Ureter (tissue), 1 donor: ENCODE results near the gene SLC35A4. TPM values are rescaled to one million over a fixed set of nuclear protein-coding genes. Genes with fewer than 3 reads are reported as not detected.
A peak's percentile ranks its signal among the peaks of the same experiment; 100 is the strongest.
"Not testable (repeated sequence)": the region's sequence is repeated elsewhere in the genome, so short reads cannot be mapped to it uniquely, and the experiment has no call there.

Experiments
- DNase-seq: peaks from one replicate; pipeline ENCODE4 v3.0.0-alpha.2; 2020; ENCODE audit warnings: low spot score
- total RNA-seq: library from RNA; stranded (reverse); gene quantifications from one replicate; pipeline ENCODE4 v1.2.4, GENCODE V29; 2023
- donor health status: DM: yes; HTN: yes; CAD: no.

SLC35A4 gene
- total RNA-seq, 1 donor from 2014 or later = 71.8 TPM

- DNase-seq = no peak
Measured at GRCh38 chr5:140557965-140558364, 6.7 kb upstream of the SLC35A4 start.

GRCh38 chr5:140558542-140558941 is 6.1 kb upstream of the SLC35A4 start:
- DNase-seq = no peak

DNA sequence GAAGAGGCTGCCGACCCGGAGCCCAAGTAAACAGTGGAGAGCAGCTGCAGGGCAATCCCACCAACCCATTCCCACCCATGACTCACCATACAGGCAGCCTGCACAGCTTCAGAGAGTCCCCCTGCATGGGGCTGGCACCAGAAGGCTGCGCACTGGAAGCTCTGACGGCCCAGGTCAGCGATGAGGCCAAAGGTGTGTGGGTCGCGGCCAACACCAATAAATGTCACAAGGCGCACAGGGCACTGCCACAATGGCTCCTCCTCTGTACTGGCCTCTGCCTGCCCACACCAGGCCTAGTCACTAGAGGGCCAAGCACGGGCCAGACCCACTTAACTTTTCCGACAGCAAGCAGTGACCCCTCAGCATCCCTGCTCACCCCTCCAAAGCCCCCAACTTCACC is 4.4 kb upstream of the SLC35A4 start:
- DNase-seq = no peak

GRCh38 chr5:140561753-140562523 is 2.7 kb upstream of the SLC35A4 start:
- DNase-seq = no peak

DNA sequence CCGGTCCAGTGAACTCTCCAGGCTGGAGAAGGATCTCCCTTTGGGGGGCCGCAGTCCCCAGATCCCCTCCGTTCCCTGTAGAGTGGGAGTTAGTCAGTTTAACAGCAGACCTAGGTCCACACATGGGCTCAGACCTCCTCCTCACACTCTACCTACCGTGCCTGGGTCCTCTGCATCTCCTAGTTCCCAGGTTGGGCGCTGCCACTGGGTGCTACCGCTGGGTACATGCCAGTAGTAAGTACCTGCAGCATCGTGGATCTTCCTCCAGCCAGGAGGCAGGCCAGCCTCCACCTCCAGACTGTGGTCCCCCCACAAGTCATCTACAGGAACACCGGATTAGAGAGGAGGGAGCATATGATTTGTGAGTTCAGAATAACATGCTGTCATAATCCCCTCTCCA is 1.0 kb upstream of the SLC35A4 start:
- no peak for DNase-seq

DNA sequence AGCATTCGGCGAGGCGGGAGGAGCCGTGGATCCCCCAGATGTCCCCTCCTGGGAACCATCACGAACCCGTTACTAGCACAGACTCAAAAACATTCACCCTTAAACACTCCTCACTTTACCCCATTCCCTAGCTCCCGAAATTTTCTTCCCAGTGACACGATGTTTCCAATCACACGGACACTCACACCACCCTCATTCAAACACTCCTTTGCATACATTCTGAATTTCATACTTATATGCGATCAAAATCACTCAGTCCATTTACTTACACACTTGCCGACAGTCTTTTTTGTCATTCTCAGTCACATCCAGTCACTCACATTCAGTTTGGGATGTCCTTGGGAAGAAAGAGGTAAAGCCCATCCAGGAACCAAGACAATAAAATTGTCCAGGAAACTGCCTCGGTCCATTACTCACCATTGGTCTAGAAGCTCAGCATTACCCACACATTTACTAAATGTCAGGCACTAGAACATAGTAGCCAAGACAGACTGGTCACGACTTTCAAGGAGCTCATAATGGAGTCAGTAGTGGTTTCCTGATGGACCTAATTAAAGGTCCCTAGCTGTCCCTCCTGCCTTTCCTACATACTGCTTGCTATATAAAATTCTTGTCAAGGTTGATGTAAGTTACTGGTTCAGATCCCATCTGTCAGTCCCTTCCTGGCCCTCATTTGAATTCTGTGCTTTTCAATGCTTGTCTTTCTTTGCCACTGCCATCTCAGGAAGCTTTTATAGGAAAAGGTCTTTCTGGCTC is 574 bp downstream of the SLC35A4 start:
- no peak for DNase-seq

DNA sequence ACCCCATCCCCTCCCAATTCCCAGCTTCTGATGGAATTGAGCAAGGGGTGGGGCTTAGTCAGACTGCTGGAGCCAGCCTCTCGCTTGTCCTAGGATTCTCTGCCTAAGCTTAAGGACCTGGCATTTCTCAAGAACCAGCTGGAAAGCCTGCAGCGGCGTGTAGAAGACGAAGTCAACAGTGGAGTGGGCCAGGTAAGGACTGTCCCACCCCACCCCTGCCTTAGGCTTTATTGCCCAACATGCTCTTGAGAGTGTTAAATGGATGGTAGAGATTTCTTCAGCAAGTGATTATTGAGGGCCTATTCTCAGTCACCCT is 1.1 kb downstream of the SLC35A4 start:
- DNase-seq = no peak

GRCh38 chr5:140566665-140567064 is 2.0 kb downstream of the SLC35A4 start:
- DNase-seq = no peak

DNA sequence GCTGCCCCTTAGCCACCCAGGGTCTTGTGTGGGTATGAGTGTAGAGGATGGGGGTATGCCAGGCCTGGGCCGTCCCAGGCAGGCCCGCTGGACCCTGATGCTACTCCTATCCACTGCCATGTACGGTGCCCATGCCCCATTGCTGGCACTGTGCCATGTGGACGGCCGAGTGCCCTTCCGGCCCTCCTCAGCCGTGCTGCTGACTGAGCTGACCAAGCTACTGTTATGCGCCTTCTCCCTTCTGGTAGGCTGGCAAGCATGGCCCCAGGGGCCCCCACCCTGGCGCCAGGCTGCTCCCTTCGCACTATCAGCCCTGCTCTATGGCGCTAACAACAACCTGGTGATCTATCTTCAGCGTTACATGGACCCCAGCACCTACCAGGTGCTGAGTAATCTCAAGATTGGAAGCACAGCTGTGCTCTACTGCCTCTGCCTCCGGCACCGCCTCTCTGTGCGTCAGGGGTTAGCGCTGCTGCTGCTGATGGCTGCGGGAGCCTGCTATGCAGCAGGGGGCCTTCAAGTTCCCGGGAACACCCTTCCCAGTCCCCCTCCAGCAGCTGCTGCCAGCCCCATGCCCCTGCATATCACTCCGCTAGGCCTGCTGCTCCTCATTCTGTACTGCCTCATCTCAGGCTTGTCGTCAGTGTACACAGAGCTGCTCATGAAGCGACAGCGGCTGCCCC is 2.6 kb downstream of the SLC35A4 start:
- DNase-seq = no peak

DNA sequence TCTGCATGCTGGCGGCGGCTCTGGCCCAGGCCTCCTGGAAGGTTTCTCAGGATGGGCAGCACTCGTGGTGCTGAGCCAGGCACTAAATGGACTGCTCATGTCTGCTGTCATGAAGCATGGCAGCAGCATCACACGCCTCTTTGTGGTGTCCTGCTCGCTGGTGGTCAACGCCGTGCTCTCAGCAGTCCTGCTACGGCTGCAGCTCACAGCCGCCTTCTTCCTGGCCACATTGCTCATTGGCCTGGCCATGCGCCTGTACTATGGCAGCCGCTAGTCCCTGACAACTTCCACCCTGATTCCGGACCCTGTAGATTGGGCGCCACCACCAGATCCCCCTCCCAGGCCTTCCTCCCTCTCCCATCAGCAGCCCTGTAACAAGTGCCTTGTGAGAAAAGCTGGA is 3.2 kb downstream of the SLC35A4 start:
- no peak for DNase-seq

DNA sequence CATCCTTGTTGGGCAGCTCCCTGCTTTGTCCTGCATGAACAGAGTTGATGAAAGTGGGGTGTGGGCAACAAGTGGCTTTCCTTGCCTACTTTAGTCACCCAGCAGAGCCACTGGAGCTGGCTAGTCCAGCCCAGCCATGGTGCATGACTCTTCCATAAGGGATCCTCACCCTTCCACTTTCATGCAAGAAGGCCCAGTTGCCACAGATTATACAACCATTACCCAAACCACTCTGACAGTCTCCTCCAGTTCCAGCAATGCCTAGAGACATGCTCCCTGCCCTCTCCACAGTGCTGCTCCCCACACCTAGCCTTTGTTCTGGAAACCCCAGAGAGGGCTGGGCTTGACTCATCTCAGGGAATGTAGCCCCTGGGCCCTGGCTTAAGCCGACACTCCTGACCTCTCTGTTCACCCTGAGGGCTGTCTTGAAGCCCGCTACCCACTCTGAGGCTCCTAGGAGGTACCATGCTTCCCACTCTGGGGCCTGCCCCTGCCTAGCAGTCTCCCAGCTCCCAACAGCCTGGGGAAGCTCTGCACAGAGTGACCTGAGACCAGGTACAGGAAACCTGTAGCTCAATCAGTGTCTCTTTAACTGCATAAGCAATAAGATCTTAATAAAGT is 3.9 kb downstream of the SLC35A4 start:
- DNase-seq = no peak

- no peak for DNase-seq
Measured at GRCh38 chr5:140569197-140569596, 4.6 kb downstream of the SLC35A4 start.

- DNase-seq = no peak
Measured at GRCh38 chr5:140570058-140570457, 5.4 kb downstream of the SLC35A4 start.

DNA sequence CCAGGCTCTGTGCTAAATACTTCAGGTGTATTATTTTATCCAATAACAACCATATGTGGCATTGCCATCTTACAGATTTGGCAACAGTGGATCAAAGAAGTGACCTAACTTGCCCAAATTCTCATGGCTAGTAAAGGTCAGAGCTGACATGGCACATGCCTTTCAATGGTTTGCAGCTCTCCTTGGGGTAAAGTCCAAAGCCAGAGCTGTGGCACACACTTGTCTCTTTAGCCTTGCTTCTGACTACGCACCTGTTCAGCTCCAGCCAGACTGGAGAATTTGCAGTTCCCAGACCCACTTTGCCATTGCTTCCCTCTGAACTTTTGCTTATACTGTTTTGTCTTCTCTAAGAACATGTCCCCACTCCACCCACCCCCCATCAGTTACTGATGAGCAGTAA is 5.9 kb downstream of the SLC35A4 start:
- DNase-seq = no peak

DNA sequence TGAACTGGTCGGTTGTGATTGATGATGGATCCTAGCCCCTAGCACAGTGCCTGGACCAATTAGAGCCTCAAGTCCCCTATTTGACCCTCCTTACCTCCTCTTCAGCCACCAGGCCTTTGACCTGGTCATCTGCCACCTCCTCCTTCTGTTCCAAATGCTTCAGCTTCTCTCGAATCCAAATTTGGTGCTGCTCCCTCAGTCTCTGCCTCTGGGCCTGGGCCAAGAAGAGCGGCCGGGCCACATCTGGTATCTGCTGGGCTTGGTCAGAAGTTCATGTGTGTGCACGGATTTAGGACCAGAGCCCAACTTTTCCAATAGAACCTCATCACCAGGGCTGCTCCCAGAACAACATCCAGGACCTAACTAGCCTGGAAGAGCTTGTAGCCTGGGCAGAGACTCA is 6.5 kb downstream of the SLC35A4 start:
- DNase-seq = peak; percentile 71

DNA sequence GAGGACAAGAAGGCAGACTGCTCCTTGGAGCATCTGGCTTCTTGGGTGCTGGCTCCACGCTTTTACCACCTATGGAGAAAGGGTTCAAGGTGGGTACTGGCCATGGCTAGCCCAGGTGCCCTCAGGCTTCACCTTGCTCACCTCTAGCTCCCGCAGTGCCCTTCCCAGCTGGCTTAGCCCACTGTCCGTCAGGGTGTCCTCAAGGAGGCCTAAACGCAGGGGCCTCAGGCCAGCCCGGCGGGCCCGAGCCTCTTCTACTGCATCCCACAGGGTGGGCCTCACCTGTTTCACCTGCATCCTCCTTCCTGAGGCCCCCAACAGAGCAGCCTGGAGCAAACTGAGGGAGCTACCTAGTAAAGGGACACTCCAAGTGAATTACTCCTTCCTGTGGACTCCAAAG is 9.1 kb downstream of the SLC35A4 start:
- DNase-seq = no peak

GRCh38 chr5:140574165-140574564 is 9.5 kb downstream of the SLC35A4 start:
- no peak for DNase-seq

GRCh38 chr5:140575309-140575708 is 10.7 kb downstream of the SLC35A4 start:
- DNase-seq = no peak

DNA sequence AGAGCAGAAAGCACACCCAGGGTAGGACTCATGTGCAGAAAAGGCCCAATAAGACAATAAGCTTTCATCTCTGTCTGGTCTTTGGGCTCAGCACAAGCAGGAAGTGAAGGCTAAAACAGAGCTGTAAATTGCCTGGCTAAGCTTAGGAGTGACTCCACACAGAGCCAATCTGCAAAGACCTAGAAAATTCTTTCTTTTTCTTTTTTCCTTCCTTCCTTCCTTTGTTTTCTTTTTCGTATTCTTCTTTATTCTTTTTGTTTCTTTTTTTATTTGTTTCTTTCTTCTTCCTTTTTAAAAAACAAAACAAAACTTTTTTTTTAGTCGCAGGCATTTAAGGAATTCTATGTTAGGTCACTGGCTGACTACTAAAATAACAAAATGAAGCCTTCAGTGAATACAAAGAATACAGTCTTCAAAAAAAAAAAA is 12.2 kb downstream of the SLC35A4 start:
- DNase-seq = no peak

DNA sequence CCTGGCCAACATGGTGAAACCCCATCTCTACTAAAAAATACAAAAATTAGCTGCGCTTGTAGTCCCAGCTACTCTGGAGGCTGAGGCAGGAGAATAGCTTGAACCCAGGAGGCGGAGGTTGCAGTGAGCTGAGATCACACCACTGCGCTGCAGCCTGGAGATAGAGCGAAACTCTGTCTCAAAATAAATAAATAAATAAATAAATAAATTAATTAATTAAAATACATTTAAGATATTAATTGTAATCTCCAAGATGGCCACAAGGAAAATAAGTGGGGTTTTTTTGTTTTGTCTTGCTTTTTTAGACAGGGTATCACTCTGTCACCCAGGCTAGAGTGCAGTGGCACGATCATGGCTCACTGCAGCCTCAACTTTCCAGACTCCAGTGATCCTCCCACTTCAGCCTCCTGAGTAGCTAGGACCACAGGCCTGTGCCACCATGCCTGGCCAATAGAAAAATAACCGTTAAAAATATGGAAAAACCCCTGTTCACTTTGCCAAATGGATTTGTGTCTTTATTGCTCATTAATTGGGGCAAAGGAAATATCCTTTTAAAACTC is 14.6 kb downstream of the SLC35A4 start:
- not testable (repeated sequence) for DNase-seq

GRCh38 chr5:140587495-140587894 is 22.9 kb downstream of the SLC35A4 start:
- DNase-seq = no peak
